Measurements from ENCODE around the gene UBE2N. TPM values are rescaled to one million over a fixed set of nuclear protein-coding genes. Genes with fewer than 3 reads are reported as not detected.

The UBE2N gene
- total RNA-seq, 1 donor from 2014 or later = 57.6 TPM

- peak; percentile 26 for DNase-seq (ENCODE audit: low read depth)
Observed at GRCh38 chr12:93380480-93381121, 61.1 kb downstream of the UBE2N start.

GRCh38 chr12:93379981-93380361 is 61.8 kb downstream of the UBE2N start:
- DNase-seq (ENCODE audit: low read depth) = peak; percentile 7

- DNase-seq (ENCODE audit: low read depth) = peak; percentile 22
Observed at GRCh38 chr12:93379326-93379980, 62.3 kb downstream of the UBE2N start.

DNA sequence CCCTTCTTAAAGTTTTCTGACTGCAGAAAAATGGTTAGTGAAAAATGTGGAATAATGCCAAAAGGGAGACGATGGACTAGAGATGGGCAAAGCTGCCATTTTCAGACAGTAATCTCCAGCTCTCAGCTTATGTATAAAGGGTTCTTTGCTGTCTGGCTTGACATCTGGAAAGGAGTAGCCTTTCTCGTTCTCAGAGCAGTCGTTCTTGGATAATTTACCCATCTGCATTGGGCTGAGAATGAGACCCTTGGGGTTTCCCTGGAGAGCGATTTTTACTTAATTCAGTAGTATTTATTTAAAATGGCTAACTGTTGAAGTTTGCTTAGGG is 62.8 kb downstream of the UBE2N start:
- no peak for DNase-seq (ENCODE audit: low read depth)

- peak; percentile 71 for DNase-seq (ENCODE audit: low read depth)
Observed at GRCh38 chr12:93378196-93378997, 63.4 kb downstream of the UBE2N start.

DNA sequence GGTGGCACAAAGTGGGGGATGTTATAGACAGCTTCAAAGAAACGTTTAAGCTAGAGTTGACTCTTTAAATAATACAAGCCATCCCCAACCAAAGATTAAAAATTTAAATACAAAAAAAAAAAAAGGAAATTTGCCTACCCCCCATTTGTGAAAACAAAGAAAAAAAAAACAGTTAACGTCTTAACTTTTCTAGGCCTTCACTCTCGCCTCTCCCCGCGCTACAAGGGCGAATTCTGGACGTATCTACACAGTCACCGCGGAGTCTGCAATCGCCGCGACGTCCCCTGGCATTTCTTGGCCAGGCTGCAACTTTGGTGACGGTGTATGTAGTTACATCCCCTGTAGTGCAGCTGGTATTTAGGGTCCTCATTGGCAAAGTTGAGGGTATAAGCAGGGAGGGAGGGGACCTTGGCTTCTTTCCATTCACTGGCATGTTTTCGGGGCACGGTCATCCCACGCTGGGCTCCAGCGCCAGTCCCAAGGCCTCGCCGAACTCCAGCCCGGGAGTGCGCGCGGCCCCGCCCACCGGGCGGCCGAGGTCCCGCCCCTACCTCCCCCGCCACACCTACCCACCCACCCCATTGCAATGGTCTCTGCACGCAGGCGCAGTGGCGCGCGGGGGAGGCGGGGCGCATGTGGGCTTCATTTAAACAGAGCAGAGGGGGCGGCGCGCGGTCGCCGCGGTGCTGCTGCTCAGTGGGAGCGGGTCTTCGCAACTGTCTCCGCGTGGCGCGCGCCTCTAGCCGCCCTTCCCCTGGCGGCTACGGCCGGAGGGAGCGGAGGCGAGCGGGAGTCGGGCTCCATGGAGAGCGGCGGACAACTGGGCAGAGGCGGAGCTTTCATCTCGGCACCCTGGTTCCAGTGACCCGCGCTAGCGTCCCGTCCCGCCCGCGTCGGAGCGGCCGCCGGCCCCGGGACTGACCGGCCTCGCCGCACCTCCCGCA is 64.2 kb downstream of the UBE2N start, which contains the start of gene NUDT4:
Gene NUDT4 (plus strand): TSS at position 674 of the 944 bp plus-strand sequence. CDS start 398 bp downstream, outside the sequence.
- DNase-seq (ENCODE audit: low read depth) = peak; percentile 96

DNA sequence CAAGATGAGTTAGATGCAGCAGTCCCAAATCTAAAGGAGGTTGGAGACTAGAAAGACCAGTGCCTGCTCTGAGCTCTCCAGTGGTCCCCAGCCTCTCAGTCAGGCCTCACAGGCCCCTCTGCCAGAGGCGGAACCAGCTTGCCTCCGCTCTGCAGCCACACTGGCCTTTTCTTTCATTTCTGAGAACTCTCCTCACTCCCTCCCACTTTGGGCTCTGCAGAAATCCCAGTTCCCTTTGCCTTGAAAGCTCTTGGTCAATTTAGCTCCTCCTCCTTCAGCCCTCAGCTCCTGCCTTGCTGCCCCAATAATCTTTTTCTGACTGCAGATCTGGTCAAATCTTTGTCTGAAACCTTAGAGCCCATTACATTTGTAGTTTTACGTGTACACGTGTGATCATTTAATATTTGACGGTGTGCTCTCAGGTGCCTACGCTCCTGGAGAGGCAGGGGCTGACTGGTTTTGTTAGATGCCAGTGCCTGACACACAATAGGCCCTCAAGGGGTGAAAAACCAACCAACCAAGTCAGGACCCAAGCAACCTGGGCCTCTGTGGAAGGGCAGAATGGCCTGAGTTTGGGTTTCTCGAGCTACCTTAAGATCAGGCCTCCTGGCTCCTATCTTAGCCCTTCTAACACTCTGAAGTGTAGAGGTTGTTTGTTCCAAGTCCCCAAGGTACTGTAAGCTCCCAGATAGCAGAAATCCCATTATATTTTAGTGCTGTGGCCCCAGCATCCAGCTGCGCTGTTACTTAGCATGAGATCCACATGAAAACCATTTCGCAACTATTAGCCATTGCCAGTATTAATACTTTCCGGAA is 65.1 kb downstream of the UBE2N start:
- DNase-seq (ENCODE audit: low read depth) = peak; percentile 38

- DNase-seq (ENCODE audit: low read depth) = no peak
Observed at GRCh38 chr12:93375906-93376305, 65.8 kb downstream of the UBE2N start.

DNA sequence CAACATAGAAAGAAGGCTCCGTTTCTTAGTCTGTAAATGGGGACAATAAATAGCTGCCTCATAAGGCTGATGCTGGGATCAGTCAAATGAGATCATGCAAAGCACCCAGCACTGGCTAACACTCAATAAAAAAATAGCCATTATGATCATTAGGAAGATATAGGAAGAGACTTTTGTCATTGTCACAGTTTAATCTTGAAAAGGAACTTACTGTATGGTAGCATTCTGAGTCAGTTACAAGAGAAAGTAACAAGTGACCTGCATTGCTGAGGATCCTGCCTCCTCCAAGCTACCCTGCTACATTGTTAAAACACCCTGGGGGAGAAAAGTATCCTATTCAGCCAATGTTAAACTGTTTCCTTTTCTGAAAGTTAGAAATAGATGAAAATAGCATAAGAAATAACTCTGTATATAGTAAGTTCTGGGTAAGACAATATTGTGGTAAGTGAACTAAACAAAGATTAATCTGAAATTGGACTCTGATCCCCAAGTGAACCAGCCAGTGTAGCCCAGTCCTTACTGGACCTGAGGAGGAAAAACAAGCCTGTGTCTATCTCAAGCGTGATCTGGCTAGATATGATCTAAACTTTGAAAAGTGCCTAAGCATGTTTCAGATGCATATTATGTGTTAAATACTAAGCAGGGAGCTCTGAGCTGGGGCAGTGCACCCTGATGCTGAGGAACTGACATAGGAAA is 67.6 kb downstream of the UBE2N start:
- no peak for DNase-seq (ENCODE audit: low read depth)

DNA sequence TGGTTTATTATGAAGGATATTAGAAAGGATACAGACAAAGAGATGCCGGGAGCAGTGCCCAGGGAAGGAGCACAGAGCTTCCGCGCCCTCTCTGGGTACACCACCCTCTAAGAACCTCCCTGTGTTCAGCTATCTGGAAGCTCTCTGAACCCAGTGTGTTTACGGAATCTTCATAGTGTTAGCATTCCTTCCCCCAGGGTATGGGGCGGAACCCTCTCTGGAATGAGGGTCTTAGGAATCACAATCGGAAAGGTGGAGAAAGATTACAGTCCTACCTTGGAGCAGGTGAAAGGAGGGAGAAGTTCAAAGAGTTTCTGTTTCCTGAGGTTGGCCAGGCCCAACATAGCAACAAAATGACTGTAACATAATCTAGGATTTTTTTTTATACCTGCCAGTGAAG is 70.8 kb downstream of the UBE2N start:
- DNase-seq (ENCODE audit: low read depth) = no peak

- no peak for DNase-seq (ENCODE audit: low read depth)
Observed at GRCh38 chr12:93369505-93369904, 72.2 kb downstream of the UBE2N start.

GRCh38 chr12:93368766-93369165 is 73.0 kb downstream of the UBE2N start:
- DNase-seq (ENCODE audit: low read depth) = no peak

DNA sequence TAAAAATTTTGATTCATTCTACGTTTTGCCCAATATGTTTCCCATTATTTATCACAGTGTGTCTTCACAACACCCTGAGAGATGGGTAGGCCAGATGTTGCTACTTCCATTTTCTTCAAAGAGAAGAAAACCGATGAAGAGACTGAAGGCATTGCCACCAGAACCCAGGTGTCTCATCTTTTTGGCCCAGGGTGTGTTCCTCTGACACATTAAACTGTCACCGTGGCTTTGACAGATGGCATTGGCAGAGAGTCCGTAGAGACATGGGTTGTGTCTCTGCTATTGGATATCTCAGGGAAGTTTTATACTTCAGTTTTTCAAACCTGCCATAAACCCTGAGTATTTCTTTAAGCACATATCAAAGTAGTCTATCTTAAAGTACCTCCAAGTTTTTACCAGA is 75.3 kb downstream of the UBE2N start:
- DNase-seq (ENCODE audit: low read depth) = peak; percentile 24

DNA sequence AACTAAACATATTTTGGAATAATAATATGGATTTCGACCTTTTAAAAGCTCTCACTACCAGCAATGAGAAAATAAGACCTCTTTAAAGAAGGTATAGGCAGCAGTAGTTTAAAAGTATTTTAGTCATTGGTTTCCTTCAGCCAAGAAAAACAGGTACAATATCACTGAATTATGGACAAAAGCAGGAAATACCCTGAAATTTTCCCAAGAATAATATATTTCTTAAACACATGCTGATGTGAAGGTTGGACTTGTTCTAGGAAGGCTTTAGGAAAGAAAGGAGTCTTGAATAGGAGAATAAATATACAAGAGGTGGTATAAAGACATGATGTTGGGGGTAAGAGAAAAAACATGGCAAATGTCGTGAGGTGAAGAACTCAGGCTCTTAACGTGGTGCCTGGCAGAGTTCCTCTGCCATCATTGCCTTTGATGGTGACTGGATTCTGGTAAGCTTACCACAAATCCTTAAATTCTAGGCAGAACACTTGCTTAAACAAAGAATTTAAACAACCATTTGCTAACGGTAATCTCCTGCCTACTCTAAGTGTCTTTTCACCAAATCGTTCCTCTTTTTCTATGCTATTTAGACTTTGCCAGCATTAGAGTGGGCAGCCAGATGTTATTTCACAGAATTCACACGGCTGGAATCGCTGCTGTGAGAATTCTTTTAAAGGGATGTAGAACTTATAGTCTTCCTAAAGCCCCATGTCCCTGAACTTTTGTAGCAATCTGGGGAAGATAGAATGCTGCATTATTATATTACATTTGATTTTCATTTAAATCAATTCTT is 75.9 kb downstream of the UBE2N start:
- DNase-seq (ENCODE audit: low read depth) = no peak

DNA sequence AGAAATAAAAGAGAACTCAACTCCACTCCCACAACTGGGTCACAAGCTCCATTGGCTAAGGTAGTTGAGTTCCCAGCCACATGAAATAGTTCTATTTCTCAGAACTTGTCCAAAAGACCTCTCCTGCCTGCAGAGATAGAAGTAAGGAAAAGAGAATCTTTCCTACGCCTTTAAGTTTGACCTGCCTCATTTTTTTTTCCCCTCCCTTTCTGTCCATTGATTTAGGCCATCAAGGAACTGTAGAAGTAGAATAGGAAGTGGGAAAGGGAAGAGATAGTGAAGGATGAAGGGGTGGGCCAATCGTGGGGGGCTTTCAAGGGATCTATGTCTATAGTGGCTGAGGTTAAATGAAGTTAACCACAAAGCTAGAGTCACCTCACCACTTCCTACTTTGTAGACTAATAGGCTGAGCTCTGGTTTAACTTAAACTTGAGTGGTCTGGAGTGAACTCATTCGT is 77.9 kb downstream of the UBE2N start:
- DNase-seq (ENCODE audit: low read depth) = no peak

- DNase-seq (ENCODE audit: low read depth) = peak; percentile 92
Observed at GRCh38 chr12:93361151-93361919, 80.4 kb downstream of the UBE2N start.

DNA sequence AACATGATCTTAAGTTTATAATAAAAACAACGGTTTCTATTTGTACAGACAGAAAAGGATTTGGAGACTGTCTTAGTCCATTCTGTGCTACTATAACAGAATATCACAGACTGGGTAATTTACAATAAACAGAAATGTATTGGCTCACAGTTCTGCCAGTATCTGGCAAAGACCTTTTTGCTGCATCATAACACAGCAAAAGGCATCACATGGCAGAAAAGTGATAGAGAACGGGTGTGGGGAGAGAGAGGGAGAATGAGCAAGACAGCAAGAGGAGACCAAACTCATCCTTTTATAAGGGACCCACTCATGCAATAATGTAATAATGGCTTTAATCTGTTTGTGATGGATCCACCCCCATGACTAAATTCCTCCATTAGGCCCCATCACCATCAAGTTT is 81.1 kb downstream of the UBE2N start:
- peak; percentile 11 for DNase-seq (ENCODE audit: low read depth)

- DNase-seq (ENCODE audit: low read depth) = peak; percentile 9
Observed at GRCh38 chr12:93358821-93359220, 82.9 kb downstream of the UBE2N start.
